ENCODE data around the gene PLPPR1. TPM values are rescaled to one million over a fixed set of nuclear protein-coding genes. Genes with fewer than 3 reads are reported as not detected.

The PLPPR1 gene
- polyA plus RNA-seq (2013, experiment 1 of 2): 0.41 TPM
- 0.35 TPM for polyA plus RNA-seq (2013, experiment 2 of 2)

GRCh38 chr9:101028346-101029314 lies at the start of gene PLPPR1:
TSS of gene PLPPR1 (plus strand) at chr9:101028727.
- no peaks in the 10 kb centered on the region for H3K9me3 ChIP-seq (ENCODE audit: control insufficient read depth, low read length)
- no peaks in the 10 kb centered on the region for H3K36me3 ChIP-seq (ENCODE audit: control insufficient read depth, insufficient read depth, low read length)
- H3K27ac ChIP-seq (ENCODE audit: low read depth, low read length, severe bottlenecking): peak within 1 kb of the TSS; percentile 61
- H3K4me1 ChIP-seq (ENCODE audit: control insufficient read depth, insufficient read depth, low read length, poor library complexity, severe bottlenecking): no peaks in the 10 kb centered on the region
- peak within 1 kb of the TSS; percentile 55 for H3K4me3 ChIP-seq (ENCODE audit: extremely low read depth, insufficient read depth, low read length, poor library complexity, severe bottlenecking)
- WGBS, 2 experiments (ENCODE audit: insufficient coverage in 2 of 2): 0% methylated on average over 43 to 59 of the region's 89 CpGs

GRCh38 chr9:100989731-100990130 lies 38.8 kb upstream of the PLPPR1 start:
- Histone ChIP-seq H3K4me1 (ENCODE audit: control insufficient read depth, insufficient read depth, low read length, poor library complexity, severe bottlenecking) (no peaks in the 10 kb centered on the region), H3K9me3 (ENCODE audit: control insufficient read depth, low read length) (no peaks in the 10 kb centered on the region), H3K27ac (ENCODE audit: low read depth, low read length, severe bottlenecking) (no peak overlapping the region), H3K4me3 (ENCODE audit: extremely low read depth, insufficient read depth, low read length, poor library complexity, severe bottlenecking) (no peak overlapping the region), H3K36me3 (ENCODE audit: control insufficient read depth, insufficient read depth, low read length) (no peaks in the 10 kb centered on the region)
- WGBS, 2 experiments (ENCODE audit: insufficient coverage in 2 of 2): no CpG with 5 or more reads among the region's 1 CpG

- H3K27ac ChIP-seq (ENCODE audit: low read depth, low read length, severe bottlenecking): no peak overlapping the region
- WGBS, 2 experiments (ENCODE audit: insufficient coverage in 2 of 2): 80% methylated on average over 1 of the region's 1 CpG; no CpG with 5 or more reads in 1 of the 2 experiments
- H3K4me3 ChIP-seq (ENCODE audit: extremely low read depth, insufficient read depth, low read length, poor library complexity, severe bottlenecking): no peak overlapping the region
- H3K4me1 ChIP-seq (ENCODE audit: control insufficient read depth, insufficient read depth, low read length, poor library complexity, severe bottlenecking): no peaks in the 10 kb centered on the region
- no peaks in the 10 kb centered on the region for H3K9me3 ChIP-seq (ENCODE audit: control insufficient read depth, low read length)
- H3K36me3 ChIP-seq (ENCODE audit: control insufficient read depth, insufficient read depth, low read length): no peaks in the 10 kb centered on the region
These were observed 37.7 kb upstream of the PLPPR1 start for GRCh38 chr9:100990605-100991381.

- H3K36me3 ChIP-seq (ENCODE audit: control insufficient read depth, insufficient read depth, low read length): no peaks in the 10 kb centered on the region
- no CpG with 5 or more reads among the region's 1 CpG for WGBS, 2 experiments (ENCODE audit: insufficient coverage in 2 of 2)
- no peaks in the 10 kb centered on the region for H3K9me3 ChIP-seq (ENCODE audit: control insufficient read depth, low read length)
- no peaks in the 10 kb centered on the region for H3K4me1 ChIP-seq (ENCODE audit: control insufficient read depth, insufficient read depth, low read length, poor library complexity, severe bottlenecking)
- no peak overlapping the region for H3K27ac ChIP-seq (ENCODE audit: low read depth, low read length, severe bottlenecking)
- no peak overlapping the region for H3K4me3 ChIP-seq (ENCODE audit: extremely low read depth, insufficient read depth, low read length, poor library complexity, severe bottlenecking)
These were observed 35.9 kb upstream of the PLPPR1 start for GRCh38 chr9:100992632-100993031.

- H3K4me1 ChIP-seq (ENCODE audit: control insufficient read depth, insufficient read depth, low read length, poor library complexity, severe bottlenecking): no peaks in the 10 kb centered on the region
- no peaks in the 10 kb centered on the region for H3K36me3 ChIP-seq (ENCODE audit: control insufficient read depth, insufficient read depth, low read length)
- H3K9me3 ChIP-seq (ENCODE audit: control insufficient read depth, low read length): no peaks in the 10 kb centered on the region
- no peak overlapping the region for H3K27ac ChIP-seq (ENCODE audit: low read depth, low read length, severe bottlenecking)
- 100% methylated on average over 1 of the region's 5 CpGs; no CpG with 5 or more reads in 1 of the 2 experiments for WGBS, 2 experiments (ENCODE audit: insufficient coverage in 2 of 2)
- H3K4me3 ChIP-seq (ENCODE audit: extremely low read depth, insufficient read depth, low read length, poor library complexity, severe bottlenecking): no peak overlapping the region
These were observed 28.5 kb upstream of the PLPPR1 start for GRCh38 chr9:100999906-101000544.

GRCh38 chr9:101005246-101005645 lies 23.3 kb upstream of the PLPPR1 start:
- Histone ChIP-seq H3K4me3 (ENCODE audit: extremely low read depth, insufficient read depth, low read length, poor library complexity, severe bottlenecking) (no peak overlapping the region), H3K9me3 (ENCODE audit: control insufficient read depth, low read length) (no peaks in the 10 kb centered on the region)
- no CpG with 5 or more reads among the region's 3 CpGs for WGBS, 2 experiments (ENCODE audit: insufficient coverage in 2 of 2)

GRCh38 chr9:101014566-101014965 lies 14.0 kb upstream of the PLPPR1 start:
- no peak overlapping the region for H3K4me3 ChIP-seq (ENCODE audit: extremely low read depth, insufficient read depth, low read length, poor library complexity, severe bottlenecking)
- WGBS, 2 experiments (ENCODE audit: insufficient coverage in 2 of 2): no CpG with 5 or more reads among the region's 2 CpGs
- no peaks in the 10 kb centered on the region for H3K9me3 ChIP-seq (ENCODE audit: control insufficient read depth, low read length)
- H3K36me3 ChIP-seq (ENCODE audit: control insufficient read depth, insufficient read depth, low read length): no peaks in the 10 kb centered on the region
- no peak overlapping the region for H3K27ac ChIP-seq (ENCODE audit: low read depth, low read length, severe bottlenecking)
- no peaks in the 10 kb centered on the region for H3K4me1 ChIP-seq (ENCODE audit: control insufficient read depth, insufficient read depth, low read length, poor library complexity, severe bottlenecking)

More at GRCh38 chr9:101005246-101005645, 23.3 kb upstream of the PLPPR1 start:
- Histone ChIP-seq H3K27ac (ENCODE audit: low read depth, low read length, severe bottlenecking) (no peak overlapping the region), H3K36me3 (ENCODE audit: control insufficient read depth, insufficient read depth, low read length) (no peaks in the 10 kb centered on the region), H3K4me1 (ENCODE audit: control insufficient read depth, insufficient read depth, low read length, poor library complexity, severe bottlenecking) (no peaks in the 10 kb centered on the region)

- no peak overlapping the region for H3K27ac ChIP-seq (ENCODE audit: low read depth, low read length, severe bottlenecking)
- H3K9me3 ChIP-seq (ENCODE audit: control insufficient read depth, low read length): no peaks in the 10 kb centered on the region
- 72 to 93% methylated on average over 2 of the region's 2 CpGs for WGBS, 2 experiments (ENCODE audit: insufficient coverage in 2 of 2)
- H3K4me3 ChIP-seq (ENCODE audit: extremely low read depth, insufficient read depth, low read length, poor library complexity, severe bottlenecking): no peak overlapping the region
- H3K4me1 ChIP-seq (ENCODE audit: control insufficient read depth, insufficient read depth, low read length, poor library complexity, severe bottlenecking): no peaks in the 10 kb centered on the region
- no peaks in the 10 kb centered on the region for H3K36me3 ChIP-seq (ENCODE audit: control insufficient read depth, insufficient read depth, low read length)
These were observed 10.1 kb upstream of the PLPPR1 start for GRCh38 chr9:101018467-101018866.

- H3K27ac ChIP-seq (ENCODE audit: low read depth, low read length, severe bottlenecking): no peak overlapping the region
- no peaks in the 10 kb centered on the region for H3K9me3 ChIP-seq (ENCODE audit: control insufficient read depth, low read length)
- no peaks in the 10 kb centered on the region for H3K4me1 ChIP-seq (ENCODE audit: control insufficient read depth, insufficient read depth, low read length, poor library complexity, severe bottlenecking)
- H3K4me3 ChIP-seq (ENCODE audit: extremely low read depth, insufficient read depth, low read length, poor library complexity, severe bottlenecking): no peak overlapping the region
- no peaks in the 10 kb centered on the region for H3K36me3 ChIP-seq (ENCODE audit: control insufficient read depth, insufficient read depth, low read length)
These were observed 5.8 kb upstream of the PLPPR1 start for GRCh38 chr9:101022704-101023103.

GRCh38 chr9:101025940-101026339 lies 2.6 kb upstream of the PLPPR1 start:
- 80% methylated on average over 1 of the region's 2 CpGs; no CpG with 5 or more reads in 1 of the 2 experiments for WGBS, 2 experiments (ENCODE audit: insufficient coverage in 2 of 2)

More at GRCh38 chr9:101025940-101026339, 2.6 kb upstream of the PLPPR1 start:
- no peak overlapping the region for H3K4me3 ChIP-seq (ENCODE audit: extremely low read depth, insufficient read depth, low read length, poor library complexity, severe bottlenecking)
- H3K27ac ChIP-seq (ENCODE audit: low read depth, low read length, severe bottlenecking): no peak overlapping the region
- no peaks in the 10 kb centered on the region for H3K4me1 ChIP-seq (ENCODE audit: control insufficient read depth, insufficient read depth, low read length, poor library complexity, severe bottlenecking)
- no peaks in the 10 kb centered on the region for H3K9me3 ChIP-seq (ENCODE audit: control insufficient read depth, low read length)
- H3K36me3 ChIP-seq (ENCODE audit: control insufficient read depth, insufficient read depth, low read length): no peaks in the 10 kb centered on the region
